Right renal cortex interstitium (tissue), 3 donors: Measurements from ENCODE around the gene ARG2. TPM values are rescaled to one million over a fixed set of nuclear protein-coding genes. Genes with fewer than 3 reads are reported as not detected.
A peak's percentile ranks its signal among the peaks of the same experiment; 100 is the strongest.

Source experiments
- DNase-seq, 3 donors: peaks; one replicate each; pipeline ENCODE4 v3.0.0-alpha.2; 2013; ENCODE audit warnings: low read depth in 3 of 3, low spot score in 2 of 3
- polyA plus RNA-seq, 3 donors: library from polyadenylated mRNA; unstranded; fragments of 120-200 nt; gene quantifications; one replicate each; pipeline ENCODE4 v1.2.1, GENCODE V29; 2013; ENCODE audit not compliant: insufficient read length in 3 of 3

ARG2 gene
- polyA plus RNA-seq, 3 donors, result 9.5 to 13.8 (median 11.9) TPM

DNA sequence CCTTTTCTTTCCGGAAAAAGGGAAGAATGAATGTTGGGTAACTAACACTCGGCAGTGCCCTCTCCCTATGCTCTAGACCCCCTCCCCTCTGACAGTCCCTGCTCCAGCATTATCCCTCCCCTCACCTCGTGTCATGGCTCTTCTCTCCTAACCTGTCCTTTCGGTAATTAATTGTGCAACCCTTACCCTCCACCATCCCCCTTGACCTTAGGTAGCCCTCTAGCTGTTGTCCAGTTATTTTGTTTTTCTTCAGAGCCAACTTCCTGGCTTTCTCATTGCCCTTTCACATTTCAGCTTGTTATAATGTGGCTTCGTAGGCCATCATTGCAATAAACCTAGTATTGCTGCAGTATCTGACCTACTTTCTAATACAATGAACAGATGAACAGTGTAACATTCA lies 11.2 kb downstream of the ARG2 start:
- no peak for DNase-seq

DNA sequence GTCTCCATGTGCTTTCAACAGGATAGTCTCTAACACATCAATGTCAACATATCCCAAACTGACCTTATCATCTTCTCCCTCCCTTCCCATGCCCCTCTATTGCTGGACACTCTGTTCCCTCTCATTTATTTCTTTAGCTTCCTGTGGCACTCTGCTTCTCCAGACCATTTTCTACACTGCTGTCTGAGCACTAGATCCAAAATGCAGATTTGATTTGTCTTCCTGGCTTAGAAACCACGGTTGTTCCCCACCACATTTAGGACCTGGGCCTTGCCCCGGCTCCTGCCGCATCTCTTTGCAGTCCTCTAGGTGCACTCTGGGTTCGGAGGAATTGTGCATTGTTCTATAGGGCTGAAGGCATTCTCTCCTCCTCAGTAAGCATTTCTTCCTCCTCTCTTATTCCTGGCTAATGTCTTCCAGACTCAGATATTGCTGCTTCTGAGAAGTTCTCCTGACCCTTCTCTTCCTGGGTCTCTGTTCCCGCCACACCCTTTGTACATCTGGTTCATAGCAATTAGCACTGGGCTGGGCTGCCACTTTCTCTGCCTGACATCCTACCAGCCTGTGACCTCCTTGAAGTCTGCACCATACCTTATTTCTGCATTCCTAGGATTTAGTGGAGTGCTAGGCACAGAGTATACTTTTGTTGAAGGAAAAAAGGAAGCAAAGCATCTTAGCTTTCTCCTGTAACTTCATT lies 13.9 kb downstream of the ARG2 start:
- no peak for DNase-seq

DNA sequence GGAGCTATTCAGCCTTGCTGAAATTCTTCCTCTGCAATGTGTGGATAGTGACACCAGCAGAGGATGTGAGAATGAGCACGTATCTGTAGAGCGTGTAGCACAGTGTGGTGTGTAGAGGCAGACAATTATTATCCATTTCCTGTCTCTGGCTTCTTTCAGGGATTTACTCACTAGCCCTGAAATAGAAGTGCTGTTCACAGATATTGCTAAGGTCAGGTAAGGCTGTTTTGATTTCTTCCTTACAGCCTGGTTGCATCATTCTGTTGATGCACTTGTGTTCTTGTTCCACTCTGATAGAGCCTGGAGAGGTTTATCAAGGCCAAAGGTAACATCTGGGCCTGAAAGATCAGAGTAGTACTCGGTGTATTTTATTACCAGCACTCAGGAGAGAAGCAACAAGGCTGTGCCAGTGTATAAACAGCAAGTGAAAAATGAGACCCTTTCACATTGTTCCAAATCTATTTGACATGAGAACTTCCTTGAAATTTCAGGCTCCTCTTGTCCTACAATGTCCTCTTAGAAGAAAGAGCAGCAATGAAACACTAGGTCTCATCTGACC lies 16.7 kb downstream of the ARG2 start:
- DNase-seq, result no peak

GRCh38 chr14:67638642-67639041 lies 18.9 kb downstream of the ARG2 start:
- DNase-seq, result no peak

- no peak for DNase-seq
Observed at GRCh38 chr14:67641480-67641879, 21.8 kb downstream of the ARG2 start.

DNA sequence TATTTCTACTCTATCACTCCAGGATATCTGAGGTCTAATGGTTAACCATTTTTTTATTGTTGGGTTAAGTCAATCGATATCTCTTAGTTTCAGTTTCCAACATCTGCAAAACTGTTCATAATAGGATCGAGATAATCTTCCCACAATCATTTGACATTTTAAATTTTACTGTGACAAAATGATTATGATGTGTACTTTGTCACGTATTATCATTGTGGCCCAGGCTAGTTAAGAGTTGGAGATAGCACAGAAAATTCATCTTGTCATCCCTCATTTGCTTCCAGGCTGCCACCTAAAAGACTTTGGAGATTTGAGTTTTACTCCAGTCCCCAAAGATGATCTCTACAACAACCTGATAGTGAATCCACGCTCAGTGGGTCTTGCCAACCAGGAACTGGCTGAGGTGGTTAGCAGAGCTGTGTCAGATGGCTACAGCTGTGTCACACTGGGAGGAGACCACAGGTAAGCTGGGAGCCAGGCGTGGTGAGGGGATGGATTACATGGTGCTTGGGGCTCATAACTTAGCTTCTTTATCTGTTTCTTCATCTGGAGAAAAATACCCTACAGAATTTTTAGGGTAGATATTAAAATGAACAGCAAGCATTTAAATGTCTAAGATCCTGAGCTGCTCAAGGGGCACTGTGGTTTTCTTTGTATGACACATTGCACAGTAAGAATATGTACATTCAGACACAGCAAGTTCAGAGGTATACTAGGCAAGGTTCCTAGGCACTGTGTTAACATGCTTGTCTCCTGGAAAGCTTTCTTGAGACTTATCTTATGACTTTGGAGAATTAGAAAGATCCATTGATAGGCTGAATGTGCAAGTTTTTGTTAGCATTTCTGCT lies 22.4 kb downstream of the ARG2 start:
- no peak for DNase-seq

DNA sequence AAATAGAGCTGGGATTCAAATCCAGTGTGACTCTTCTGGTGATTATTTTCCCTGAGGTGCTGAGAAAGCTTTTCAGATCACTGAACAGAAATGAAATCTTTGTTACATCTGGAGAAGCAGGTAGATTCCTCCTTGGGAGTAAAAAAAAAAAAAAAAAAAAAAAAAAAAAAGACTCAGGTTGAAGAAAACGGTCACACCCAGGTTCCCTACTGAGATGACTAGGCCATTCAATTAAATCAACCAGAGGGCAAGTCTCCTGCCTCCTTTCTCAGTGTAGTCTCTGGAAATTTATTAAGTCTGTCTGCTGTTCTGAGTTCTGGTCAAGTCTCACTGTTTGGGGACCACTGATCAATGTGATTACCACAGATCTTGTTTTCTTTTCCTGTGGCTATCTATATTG lies 24.0 kb downstream of the ARG2 start:
- no peak for DNase-seq

- DNase-seq, result no peak
Observed at GRCh38 chr14:67644428-67644827, 24.7 kb downstream of the ARG2 start.

- no peak for DNase-seq
Observed at GRCh38 chr14:67645414-67645813, 25.7 kb downstream of the ARG2 start.

DNA sequence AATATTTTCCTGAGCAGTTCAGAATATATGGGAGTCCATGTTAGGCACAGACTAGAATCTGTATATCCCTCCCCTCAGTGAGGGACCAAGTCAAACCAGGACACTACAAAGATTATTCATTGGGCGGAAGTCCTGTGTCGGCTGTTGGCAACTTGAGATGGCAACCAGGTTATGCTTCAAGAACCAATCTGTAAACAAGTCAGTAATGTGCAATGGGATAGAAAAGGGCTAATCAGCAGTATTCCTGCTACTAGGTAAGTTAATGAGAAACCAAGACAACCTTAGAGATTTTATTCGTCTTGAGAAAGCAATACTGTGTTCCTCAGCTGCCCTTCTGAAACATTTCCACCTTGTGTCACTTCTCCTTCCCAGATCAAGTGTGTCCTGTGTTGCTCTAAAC lies 26.4 kb downstream of the ARG2 start:
- DNase-seq, result no peak

GRCh38 chr14:67650151-67650550 lies 30.4 kb downstream of the ARG2 start:
- no peak for DNase-seq

GRCh38 chr14:67650694-67651093 lies 31.0 kb downstream of the ARG2 start:
- no peak for DNase-seq

- DNase-seq, result no peak
Observed at GRCh38 chr14:67652189-67652588, 32.5 kb downstream of the ARG2 start.

GRCh38 chr14:67653651-67654280 lies 34.0 kb downstream of the ARG2 start:
- no peak for DNase-seq

DNA sequence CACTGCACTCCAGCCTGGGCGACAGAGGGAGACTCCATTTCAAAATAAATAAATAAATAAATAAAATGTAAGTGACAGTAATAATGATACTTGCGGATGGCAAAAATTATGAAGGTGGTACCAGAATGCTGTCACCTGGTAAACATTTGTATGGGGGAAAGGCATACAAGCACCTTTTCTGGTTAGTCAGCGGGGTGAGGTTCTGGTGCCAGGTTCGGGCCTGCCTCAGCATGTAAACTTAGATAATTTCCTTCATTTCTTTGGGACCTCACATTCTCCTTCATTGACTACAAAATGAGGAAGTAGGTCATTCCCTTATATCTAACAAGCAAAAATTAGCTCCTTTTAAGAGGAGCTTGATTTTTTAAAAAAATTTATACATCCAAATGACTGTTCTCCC lies 43.9 kb downstream of the ARG2 start:
- DNase-seq, result no peak

DNA sequence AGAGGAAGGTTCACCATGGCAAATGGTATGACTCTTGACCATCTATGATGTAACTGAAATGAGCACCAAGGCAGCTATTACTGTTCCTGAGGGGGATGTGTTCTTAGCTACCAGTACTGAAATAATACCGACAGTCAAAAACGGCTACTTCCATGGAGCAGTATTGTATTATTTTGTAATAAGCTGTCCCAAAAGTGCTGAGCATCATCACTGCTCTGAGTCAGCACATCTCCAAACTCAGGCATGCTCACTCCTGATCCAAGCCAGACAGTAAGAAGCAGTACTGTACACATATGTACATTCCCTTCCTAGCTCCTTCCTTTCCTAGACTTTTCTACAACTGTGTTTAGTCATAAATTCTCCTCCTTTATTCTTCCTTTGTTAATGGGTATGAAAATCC lies 46.1 kb downstream of the ARG2 start:
- DNase-seq, result no peak

DNA sequence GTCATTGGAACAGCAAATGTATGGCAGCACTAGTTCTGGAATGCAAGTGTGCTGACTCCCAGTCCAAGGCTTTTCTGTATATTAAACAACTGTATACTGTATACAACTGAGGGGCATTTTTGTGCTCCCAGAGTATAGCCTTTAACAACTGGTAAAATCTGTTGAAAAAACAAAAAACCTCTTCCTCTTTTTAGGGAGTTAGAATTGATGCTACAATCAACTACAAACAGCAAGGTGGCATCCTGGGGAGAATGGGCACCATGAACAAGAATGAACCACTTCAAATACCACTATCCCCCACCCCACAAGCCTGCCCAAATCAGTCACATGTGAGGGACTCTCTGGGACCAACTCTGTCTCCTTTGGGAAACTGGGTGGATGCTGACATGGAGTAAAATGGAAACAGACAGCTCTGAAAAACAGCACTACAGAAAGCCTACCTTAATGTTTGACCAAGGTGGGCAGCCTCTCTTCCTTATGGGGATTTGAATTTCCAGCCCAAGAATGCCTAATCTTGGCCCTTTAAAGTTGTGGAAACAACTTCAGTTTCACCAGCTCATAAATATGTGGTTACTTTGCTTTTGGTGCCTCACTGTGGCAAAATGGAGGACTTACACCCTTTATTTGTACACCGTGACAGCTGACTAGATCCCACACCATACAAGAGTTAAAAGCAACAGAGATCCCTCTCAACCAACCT lies 47.2 kb downstream of the ARG2 start:
- DNase-seq, result peak in 1 of 3 donors; percentile 36

DNA sequence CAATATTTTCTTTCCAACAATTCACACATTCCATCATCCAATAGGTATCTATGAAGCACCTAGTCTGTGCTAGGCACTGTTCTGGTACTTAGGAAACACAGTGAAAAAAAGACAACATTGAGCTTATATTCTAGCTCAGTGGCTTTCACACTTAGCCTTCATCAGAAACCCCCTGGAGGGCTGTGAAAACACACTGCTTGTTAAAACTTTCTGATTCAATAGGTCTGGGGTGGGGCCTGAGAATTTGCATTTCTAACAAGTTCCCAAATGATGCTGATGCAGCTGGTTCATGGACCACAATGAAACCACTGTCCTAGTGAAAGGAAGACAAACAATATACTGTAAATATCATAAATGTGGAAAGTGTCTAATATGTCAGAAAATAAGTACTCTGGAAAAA lies 48.8 kb downstream of the ARG2 start:
- DNase-seq, result no peak

DNA sequence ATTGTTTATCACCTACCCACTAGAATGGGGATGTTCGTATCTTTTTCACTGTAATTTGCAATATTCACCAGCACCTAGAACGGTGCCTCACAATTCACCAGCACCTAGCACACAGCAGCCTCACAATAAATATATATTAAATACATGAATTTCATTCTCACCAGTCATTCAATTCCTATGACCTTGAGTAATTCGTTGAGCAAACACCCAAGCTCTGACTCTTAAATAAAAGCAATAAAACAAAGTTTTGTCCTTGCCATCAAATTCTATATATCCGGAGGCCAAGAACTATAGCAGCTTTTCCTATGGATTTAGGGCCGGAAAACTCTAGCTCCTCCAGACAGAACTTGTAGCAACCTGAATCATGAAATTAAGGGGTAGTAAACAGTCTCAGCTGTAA lies 53.7 kb downstream of the ARG2 start:
- DNase-seq, result no peak

- peak in 2 of 3 donors; percentile 49 to 57 for DNase-seq
Observed at GRCh38 chr14:67674139-67674479, 54.4 kb downstream of the ARG2 start.
